DOHH2 (cell line): ENCODE measurements around the gene ATAD3C.
"Not testable (repeated sequence)": the region's sequence is repeated elsewhere in the genome, so short reads cannot be mapped to it uniquely, and the experiment has no call there.

Experiments
- EZH2phosphoT487 ChIP-seq: fragments of 200-600 bp; sonication (generic); IDR thresholded peaks from 2 replicates; pipeline ENCODE4 v1.6.1; 2017; ENCODE audit warnings: borderline replicate concordance, mild to moderate bottlenecking, antibody characterized with exemption, low read length, moderate library complexity, mixed read lengths
- TF ChIP-seq, protein P1 (sequence below): fragments of 200-600 bp; sonication (generic); IDR thresholded peaks from one replicate; pipeline ENCODE4 v1.5.1; 2014; ENCODE audit warnings: antibody characterized with exemption, mild to moderate bottlenecking, low read depth, low read length; ENCODE audit not compliant: poor library complexity, severe bottlenecking

- TF ChIP-seq, protein P1, sequence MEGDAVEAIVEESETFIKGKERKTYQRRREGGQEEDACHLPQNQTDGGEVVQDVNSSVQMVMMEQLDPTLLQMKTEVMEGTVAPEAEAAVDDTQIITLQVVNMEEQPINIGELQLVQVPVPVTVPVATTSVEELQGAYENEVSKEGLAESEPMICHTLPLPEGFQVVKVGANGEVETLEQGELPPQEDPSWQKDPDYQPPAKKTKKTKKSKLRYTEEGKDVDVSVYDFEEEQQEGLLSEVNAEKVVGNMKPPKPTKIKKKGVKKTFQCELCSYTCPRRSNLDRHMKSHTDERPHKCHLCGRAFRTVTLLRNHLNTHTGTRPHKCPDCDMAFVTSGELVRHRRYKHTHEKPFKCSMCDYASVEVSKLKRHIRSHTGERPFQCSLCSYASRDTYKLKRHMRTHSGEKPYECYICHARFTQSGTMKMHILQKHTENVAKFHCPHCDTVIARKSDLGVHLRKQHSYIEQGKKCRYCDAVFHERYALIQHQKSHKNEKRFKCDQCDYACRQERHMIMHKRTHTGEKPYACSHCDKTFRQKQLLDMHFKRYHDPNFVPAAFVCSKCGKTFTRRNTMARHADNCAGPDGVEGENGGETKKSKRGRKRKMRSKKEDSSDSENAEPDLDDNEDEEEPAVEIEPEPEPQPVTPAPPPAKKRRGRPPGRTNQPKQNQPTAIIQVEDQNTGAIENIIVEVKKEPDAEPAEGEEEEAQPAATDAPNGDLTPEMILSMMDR: not testable (repeated sequence)
- TF ChIP-seq EZH2phosphoT487: not testable (repeated sequence)
Measured at GRCh38 chr1:1505801-1506200, 56.3 kb downstream of the ATAD3C start.
